GM13976 (cell line): Measurements from ENCODE around the gene PRLR.

Source experiments
- DNase-seq: peaks from one replicate; pipeline ENCODE4 v3.0.0; 2012; ENCODE audit warnings: low spot score
- CTCF ChIP-seq: IDR thresholded peaks from 2 replicates; pipeline ENCODE4 v1.5.1; 2012; ENCODE audit warnings: borderline replicate concordance, mild to moderate bottlenecking; ENCODE audit not compliant: insufficient read depth; ENCODE audit errors: extremely low read depth, missing control alignments, control extremely low read depth
- in situ Hi-C: fragments of 300-500 bp; cut with MboI; formaldehyde crosslinking; loops from one replicate; pipeline ENCODE4 v1.12.0; 2022; ENCODE audit warnings: low sequenced_read_pairs, mixed read lengths, inconsistent platforms; ENCODE audit not compliant: unreplicated experiment

The PRLR gene

DNA sequence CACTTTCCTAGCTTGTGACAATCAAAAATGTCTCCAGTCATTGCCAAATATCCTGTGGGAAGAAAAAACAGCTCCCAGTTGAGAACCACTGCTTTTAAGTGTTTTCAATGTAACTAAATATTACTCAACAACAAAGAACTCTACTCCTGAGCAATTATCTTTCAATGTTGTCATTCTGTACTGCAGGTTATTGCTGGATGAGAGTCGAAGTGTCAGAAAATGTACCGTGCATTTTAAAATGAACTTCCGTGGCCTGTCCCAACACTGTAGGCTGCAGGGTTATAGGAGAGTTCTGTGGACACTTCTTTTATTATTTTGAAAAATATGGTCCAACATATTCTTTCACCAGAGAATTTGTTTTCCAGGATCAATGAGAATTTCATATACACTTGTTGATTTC is 147.8 kb downstream of the PRLR start:
- DNase-seq, result no peak
- TF ChIP-seq CTCF, result no peak
- in situ Hi-C loops, result loop anchor here (25.0 kb wide), 2 partner anchors 105 to 705 kb away; no protein-coding TSS in a partner anchor

DNA sequence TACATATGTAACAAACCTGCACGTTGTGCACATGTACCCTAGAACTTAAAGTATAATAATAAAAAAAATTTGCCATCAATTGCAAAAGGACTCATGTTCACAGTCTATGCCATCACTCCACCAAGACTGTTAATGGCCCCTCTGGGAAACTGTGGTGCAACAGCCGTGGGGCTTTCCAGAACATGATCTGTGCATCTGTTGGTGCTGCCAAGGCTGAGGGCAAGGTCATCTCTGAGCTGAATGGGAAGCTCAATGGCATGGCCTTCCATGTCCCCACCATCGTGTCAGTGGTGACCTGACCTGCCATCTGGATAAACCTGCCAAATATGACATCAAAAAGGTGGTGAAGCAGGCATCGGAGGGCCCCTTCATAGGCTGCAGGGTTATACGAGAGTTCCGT is 149.2 kb downstream of the PRLR start:
- DNase-seq, result no peak
- in situ Hi-C loops, result loop anchor here (25.0 kb wide), 2 partner anchors 106 to 706 kb away; no protein-coding TSS in a partner anchor
- TF ChIP-seq CTCF, result no peak

DNA sequence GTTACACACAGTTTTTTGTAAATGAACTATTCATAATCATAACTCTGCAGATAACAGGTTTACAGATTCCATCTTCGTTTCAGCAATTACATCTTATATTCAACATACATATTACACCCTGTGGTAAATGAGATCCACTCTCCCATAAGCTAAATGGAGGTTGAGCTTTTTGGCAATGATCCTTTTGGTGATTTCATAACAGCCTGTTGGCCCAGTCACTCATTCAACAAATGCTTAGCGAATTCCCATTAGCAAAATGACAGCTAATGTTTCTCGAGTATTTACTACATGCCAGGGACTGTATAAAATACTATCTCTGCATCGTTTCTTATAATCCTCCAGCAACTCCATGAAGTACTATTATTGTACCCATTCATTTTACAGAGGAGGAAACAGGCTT is 157.1 kb downstream of the PRLR start:
- in situ Hi-C loops, result no loop called here
- DNase-seq, result no peak
- TF ChIP-seq CTCF, result no peak

GRCh38 chr5:35069188-35069587 is 161.1 kb downstream of the PRLR start:
- no peak for TF ChIP-seq CTCF
- in situ Hi-C loops, result no loop called here
- no peak for DNase-seq

DNA sequence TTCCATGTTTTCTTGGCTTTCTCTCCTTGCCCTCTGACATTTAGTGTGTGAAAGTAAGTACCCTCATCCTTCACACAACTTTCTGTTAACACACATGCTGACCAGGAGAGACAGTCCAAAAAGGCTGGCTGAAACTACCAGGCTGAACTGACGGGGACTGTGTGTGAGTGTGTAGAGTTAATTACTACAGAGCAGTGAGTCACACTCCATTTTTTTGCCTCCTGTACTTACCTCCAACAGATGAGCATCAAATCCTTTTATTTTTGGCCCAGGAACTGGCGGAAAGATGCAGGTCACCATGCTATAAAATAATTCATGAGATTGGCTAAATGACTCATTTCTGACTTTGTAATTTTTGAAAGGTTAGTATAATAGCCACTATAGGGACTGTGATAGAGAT is 162.3 kb downstream of the PRLR start:
- in situ Hi-C loops, result no loop called here
- no peak for TF ChIP-seq CTCF
- DNase-seq, result no peak

- in situ Hi-C loops, result no loop called here
- DNase-seq, result no peak
- no peak for TF ChIP-seq CTCF
Measured at GRCh38 chr5:35066260-35066795, 164.0 kb downstream of the PRLR start.
